Bronchial epithelial cell (primary cell): ENCODE results near the gene RAE1. TPM values are rescaled to one million over a fixed set of nuclear protein-coding genes. Genes with fewer than 3 reads are reported as not detected.

ENCODE experiments used
- DNase-seq: peaks from one replicate; pipeline ENCODE4 v3.0.0-alpha.2; 2010; ENCODE audit warnings: low read depth
- FAIRE-seq: peaks from 2 replicates; lab custom pipeline; 2011; peaks lifted over from hg19 to GRCh38; lab: Jason Lieb, UNC
- H3K27me3 ChIP-seq: 2 replicates; pipeline ENCODE4 v1.5.1; 2011; ENCODE audit warnings: low read length; ENCODE audit not compliant: control insufficient read depth, insufficient read depth
- H3K36me3 ChIP-seq: 2 replicates; pipeline ENCODE4 v1.5.1; 2011; ENCODE audit warnings: low read length; ENCODE audit not compliant: control insufficient read depth, insufficient read depth
- H3K4me3 ChIP-seq: 2 replicates; pipeline ENCODE4 v1.5.1; 2011; ENCODE audit warnings: mild to moderate bottlenecking, low read depth, low read length, control low read depth
- CTCF ChIP-seq: IDR thresholded peaks from 2 replicates; pipeline ENCODE4 v1.5.1; 2011; ENCODE audit warnings: mild to moderate bottlenecking, moderate library complexity, low read length, control low read depth, inconsistent platforms; ENCODE audit not compliant: insufficient read depth, severe bottlenecking
- total RNA-seq: library from RNA; depleted of rRNA; stranded (reverse); fragments of >200 nt; gene quantifications from 2 replicates; pipeline ENCODE4 v1.2.1, GENCODE V29; 2014

Gene RAE1
- total RNA-seq, 1 donor from 2014 or later = 21.6 TPM

GRCh38 chr20:57399587-57400155 is 48.6 kb downstream of the RAE1 start:
- Histone ChIP-seq H3K36me3 (peaks cover 16% of the 10 kb centered on the region), H3K4me3 (no peak overlapping the region), H3K27me3 (no peaks in the 10 kb centered on the region)
- TF ChIP-seq CTCF = no peak
- FAIRE-seq (no peak), DNase-seq (no peak)

GRCh38 chr20:57400231-57400701 is 49.2 kb downstream of the RAE1 start:
- Histone ChIP-seq H3K27me3 (no peaks in the 10 kb centered on the region), H3K36me3 (peaks cover 15% of the 10 kb centered on the region), H3K4me3 (no peak overlapping the region)
- TF ChIP-seq CTCF = no peak
- no peak for DNase-seq
- no peak for FAIRE-seq

- FAIRE-seq (no peak), DNase-seq (no peak)
- Histone ChIP-seq H3K27me3 (no peaks in the 10 kb centered on the region), H3K36me3 (peaks cover 16% of the 10 kb centered on the region), H3K4me3 (no peak overlapping the region)
- no peak for TF ChIP-seq CTCF
Measured at GRCh38 chr20:57400821-57401564, 49.9 kb downstream of the RAE1 start.

- DNase-seq = no peak
Measured at GRCh38 chr20:57401565-57401918, 50.5 kb downstream of the RAE1 start.

GRCh38 chr20:57402206-57403125 is 51.4 kb downstream of the RAE1 start:
- no peak for TF ChIP-seq CTCF

More at GRCh38 chr20:57401565-57401918, 50.5 kb downstream of the RAE1 start:
- H3K4me3 ChIP-seq = no peak overlapping the region
- H3K27me3 ChIP-seq = no peaks in the 10 kb centered on the region
- no peak for TF ChIP-seq CTCF
- H3K36me3 ChIP-seq = peaks cover 20% of the 10 kb centered on the region
- no peak for FAIRE-seq

More at GRCh38 chr20:57402206-57403125, 51.4 kb downstream of the RAE1 start:
- FAIRE-seq (no peak), DNase-seq (no peak)
- no peak overlapping the region for H3K4me3 ChIP-seq
- H3K27me3 ChIP-seq = no peaks in the 10 kb centered on the region
- peaks cover 20% of the 10 kb centered on the region for H3K36me3 ChIP-seq
